Left lobe of liver (tissue), 2 donors: ENCODE results near the gene PRKCE. TPM values are rescaled to one million over a fixed set of nuclear protein-coding genes. Genes with fewer than 3 reads are reported as not detected.

Source experiments
- ATAC-seq: fragments of 200-7000 bp; cut with Tn5 transposase; one replicate; pipeline ENCODE4 v1.9.1; 2020; ENCODE audit warnings: mild to moderate bottlenecking, moderate library complexity
- DNase-seq: peaks from one replicate; pipeline ENCODE4 v3.0.0-alpha.2; 2020; ENCODE audit warnings: low spot score
- total RNA-seq: library from RNA; stranded (reverse); gene quantifications from one replicate; pipeline ENCODE4 v1.2.1, GENCODE V29; 2021
- donor health status: DM: no; HTN: no; CAD: no; lungs with moderate emphysema.
- donor health status: DM: no; HTN: yes; CAD: no.

PRKCE gene
- total RNA-seq, 1 donor from 2014 or later: 8.4 TPM

- DNase-seq: no peak
- no peak for ATAC-seq
Measured at GRCh38 chr2:46227022-46227421, 575.5 kb downstream of the PRKCE start.

- ATAC-seq (no peak), DNase-seq (no peak)
Measured at GRCh38 chr2:46227674-46228289, 576.3 kb downstream of the PRKCE start.

- peak; percentile 68 for ATAC-seq
- DNase-seq: no peak
Measured at GRCh38 chr2:46229134-46230063, 577.9 kb downstream of the PRKCE start.

- peak; percentile 98 for ATAC-seq
Measured at GRCh38 chr2:46230115-46230571, 578.7 kb downstream of the PRKCE start.

GRCh38 chr2:46230677-46231425, 579.4 kb downstream of the PRKCE start:
- peak; percentile 2 for ATAC-seq
- no peak for DNase-seq

More at GRCh38 chr2:46230115-46230571, 578.7 kb downstream of the PRKCE start:
- DNase-seq: peak; percentile 85

GRCh38 chr2:46231721-46232120, 580.2 kb downstream of the PRKCE start:
- no peak for ATAC-seq
- DNase-seq: no peak

- DNase-seq: no peak
- no peak for ATAC-seq
Measured at GRCh38 chr2:46232860-46233259, 581.4 kb downstream of the PRKCE start.

GRCh38 chr2:46236006-46236875, 584.8 kb downstream of the PRKCE start:
- DNase-seq (no peak), ATAC-seq (no peak)

GRCh38 chr2:46236876-46237859, 585.7 kb downstream of the PRKCE start:
- DNase-seq (no peak), ATAC-seq (no peak)

Other genes starting within 250 kb of the PRKCE start
- 7.1 TPM for gene SRBD1, start 40.4 kb upstream of the PRKCE start, total RNA-seq